Measurements from ENCODE around the gene CNKSR2. TPM values are rescaled to one million over a fixed set of nuclear protein-coding genes. Genes with fewer than 3 reads are reported as not detected.

CNKSR2 gene
- total and polyA plus RNA-seq, 2 of the 13 experiments (the other 11 are each of a cell fraction or from before 2014, with no cell fraction given): not detected

GRCh38 chrX:21678048-21678612 is 303.9 kb downstream of the CNKSR2 start:
- intact Hi-C loops (cut with micrococcal nuclease; ENCODE audit: unreplicated experiment): no loop called here

More at GRCh38 chrX:21678048-21678612, 303.9 kb downstream of the CNKSR2 start:
- POLR2A ChIA-PET: no interaction called here
- in situ Hi-C loops (cut with HindIII; ENCODE audit: extremely low pct_ligation_motif_present, low pct_unique_long_range_greater_than_20kb): no loop called here
- WGBS (ENCODE audit: low lambda C conversion rate): 12% methylated on average over 4 of the region's 4 CpGs
- Histone ChIP-seq H3K27me3 (ENCODE audit: control insufficient read depth in 1 of 2, insufficient read depth in 2 of 2, low read length in 2 of 2) (no peaks in the 10 kb centered on the region), H3K36me3 (replicated peaks in 1 of 2; ENCODE audit: control insufficient read depth in 1 of 2, insufficient read depth in 2 of 2, low read length in 2 of 2) (no peaks in the 10 kb centered on the region), H3K4me1 (ENCODE audit: insufficient read depth, low read length) (no peaks in the 10 kb centered on the region), H4K20me1 (ENCODE audit: insufficient read depth, low read length) (no peaks in the 10 kb centered on the region), H3K27ac (ENCODE audit: extremely low read length, insufficient read depth, low read length) (no peak overlapping the region), H3K4me2 (ENCODE audit: low read depth, low read length) (no peak overlapping the region), H3K79me2 (ENCODE audit: insufficient read depth, low read length) (no peaks in the 10 kb centered on the region), H3K9ac (ENCODE audit: insufficient read depth, low read depth, low read length) (no peak overlapping the region), H2AFZ (ENCODE audit: low read length) (no peak overlapping the region), H3K9me3 (ENCODE audit: low read length) (no peaks in the 10 kb centered on the region), H3K4me3 (replicated peaks in 1 of 3; ENCODE audit: insufficient read depth in 1 of 3, low read depth in 2 of 3, low read length in 3 of 3) (no peak overlapping the region)
- DNase-seq (ENCODE audit: low spot score) (no peak), ATAC-seq (no peak), FAIRE-seq (no peak)
- CTCF ChIA-PET (ENCODE audit: low intra/inter-chr PET ratio, low total read pairs): no interaction called here
- no peak for TF ChIP-seq PBX3 (CRISPR knock-in tag; IDR thresholded peaks at IDR 0.05; ENCODE audit: borderline replicate concordance)
- no peak for TF ChIP-seq PHF21A (CRISPR knock-in tag; IDR thresholded peaks at IDR 0.05)
- TF ChIP-seq KDM4B (CRISPR knock-in tag; IDR thresholded peaks at IDR 0.05): no peak
- TF ChIP-seq ZBED4 (CRISPR knock-in tag; IDR thresholded peaks at IDR 0.05; ENCODE audit: borderline replicate concordance): no peak
- no peak for TF ChIP-seq ZNF605 (CRISPR knock-in tag; IDR thresholded peaks at IDR 0.05)
- no peak for TF ChIP-seq ATF5 (CRISPR knock-in tag; IDR thresholded peaks at IDR 0.05; ENCODE audit: low read depth)
- TF ChIP-seq ARNTL (CRISPR knock-in tag; IDR thresholded peaks at IDR 0.05): no peak
- no peak for TF ChIP-seq HIC2 (CRISPR knock-in tag; IDR thresholded peaks at IDR 0.05; ENCODE audit: low read depth)
- no TSS peak for BruUV-seq (replicated peaks)

Measured in HepG2 (cell line).